ENCODE measurements around the gene SYNE3. TPM values are rescaled to one million over a fixed set of nuclear protein-coding genes. Genes with fewer than 3 reads are reported as not detected.

The SYNE3 gene, protein sequence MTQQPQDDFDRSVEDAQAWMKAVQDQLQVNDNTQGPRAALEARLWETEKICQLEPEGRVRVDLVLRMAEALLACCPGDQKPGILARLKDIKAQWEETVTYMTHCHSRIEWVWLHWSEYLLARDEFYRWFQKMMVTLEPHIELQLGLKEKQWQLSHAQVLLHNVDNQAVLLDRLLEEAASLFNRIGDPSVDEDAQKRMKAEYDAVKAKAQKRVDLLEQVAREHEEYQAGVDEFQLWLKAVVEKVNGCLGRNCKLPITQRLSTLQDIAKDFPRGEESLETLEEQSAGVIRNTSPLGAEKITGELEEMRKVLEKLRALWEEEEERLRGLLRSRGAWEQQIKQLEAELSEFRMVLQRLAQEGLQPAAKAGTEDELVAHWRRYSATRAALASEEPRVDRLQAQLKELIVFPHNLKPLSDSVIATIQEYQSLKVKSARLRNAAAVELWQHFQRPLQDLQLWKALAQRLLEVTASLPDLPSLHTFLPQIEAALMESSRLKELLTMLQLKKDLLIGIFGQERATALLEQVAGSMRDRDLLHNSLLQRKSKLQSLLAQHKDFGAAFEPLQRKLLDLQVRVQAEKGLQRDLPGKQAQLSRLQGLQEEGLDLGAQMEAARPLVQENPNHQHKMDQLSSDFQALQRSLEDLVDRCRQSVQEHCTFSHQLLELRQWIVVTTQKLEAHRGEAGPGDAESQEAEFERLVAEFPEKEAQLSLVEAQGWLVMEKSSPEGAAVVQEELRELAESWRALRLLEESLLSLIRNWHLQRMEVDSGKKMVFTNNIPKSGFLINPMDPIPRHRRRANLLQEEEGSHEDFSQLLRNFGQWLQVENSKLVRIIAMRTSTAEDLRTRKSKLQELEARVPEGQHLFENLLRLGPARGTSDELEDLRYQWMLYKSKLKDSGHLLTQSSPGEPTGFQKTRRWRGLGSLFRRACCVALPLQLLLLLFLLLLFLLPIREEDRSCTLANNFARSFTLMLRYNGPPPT
- 72.5 and 76.2 TPM in 2 replicates for total RNA-seq

DNA sequence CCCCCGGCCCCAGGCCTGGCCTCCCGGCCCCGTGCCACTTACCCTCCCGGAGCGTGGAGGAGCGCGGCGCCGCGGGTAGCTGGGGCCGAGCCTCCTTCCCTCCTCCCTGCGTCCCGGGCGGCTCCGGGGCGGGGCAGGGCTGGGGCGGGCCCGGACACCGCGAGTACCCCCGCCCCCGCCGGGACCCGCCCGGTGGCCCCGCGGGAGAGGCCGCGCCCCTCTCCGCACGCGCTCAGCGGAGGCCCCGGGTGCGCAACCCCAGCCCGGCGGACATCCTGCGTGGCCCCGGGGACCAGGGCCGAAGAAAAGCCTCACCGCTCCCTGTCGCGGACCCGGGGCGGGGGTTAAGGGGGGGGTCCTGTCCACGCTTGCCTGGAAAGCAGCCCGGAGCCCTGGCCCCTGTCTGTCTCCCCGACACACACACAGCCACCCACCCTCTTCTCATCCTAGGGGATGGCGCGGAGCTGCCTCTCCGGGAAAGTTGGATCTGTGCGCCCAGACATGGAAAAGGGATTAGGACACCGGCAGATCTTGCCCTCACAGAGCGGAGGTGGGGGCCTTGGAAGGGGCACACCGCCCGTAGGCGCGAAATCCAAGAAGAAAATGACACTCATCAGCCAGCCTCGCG lies at the start of gene SYNE3:
SYNE3 (minus strand) TSS at position 97 of the 628 bp plus-strand sequence. CDS start 40,829 bp downstream, outside the sequence.
- intact Hi-C loops (cut with micrococcal nuclease) = loop anchor here (1.0 to 5.0 kb wide), 7 partner anchors 11 to 986 kb away; partner anchors contain the start of genes ATG2B, GSKIP and PAPOLA

DNA sequence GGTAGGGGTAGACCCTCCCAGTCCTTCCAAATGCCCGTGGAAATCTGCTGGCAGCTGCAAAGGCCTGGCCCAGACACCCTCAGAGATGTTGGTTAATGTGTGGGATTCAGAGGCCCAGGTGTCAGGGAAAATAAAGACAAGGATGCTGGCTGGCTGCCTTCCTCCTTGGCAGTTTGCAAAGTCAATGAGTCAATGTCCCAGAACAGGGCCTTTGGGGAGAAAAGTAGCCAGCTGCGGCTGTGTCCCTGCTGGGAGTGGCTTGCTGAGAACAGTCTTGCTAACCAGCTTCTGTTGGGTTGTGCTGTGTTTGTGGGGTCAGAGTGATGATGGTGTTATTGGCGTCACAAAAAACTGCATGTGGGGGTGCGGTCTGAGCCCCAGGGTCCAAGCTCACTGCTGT lies 47.6 kb upstream of the SYNE3 start:
- intact Hi-C loops (cut with micrococcal nuclease) = no loop called here

DNA sequence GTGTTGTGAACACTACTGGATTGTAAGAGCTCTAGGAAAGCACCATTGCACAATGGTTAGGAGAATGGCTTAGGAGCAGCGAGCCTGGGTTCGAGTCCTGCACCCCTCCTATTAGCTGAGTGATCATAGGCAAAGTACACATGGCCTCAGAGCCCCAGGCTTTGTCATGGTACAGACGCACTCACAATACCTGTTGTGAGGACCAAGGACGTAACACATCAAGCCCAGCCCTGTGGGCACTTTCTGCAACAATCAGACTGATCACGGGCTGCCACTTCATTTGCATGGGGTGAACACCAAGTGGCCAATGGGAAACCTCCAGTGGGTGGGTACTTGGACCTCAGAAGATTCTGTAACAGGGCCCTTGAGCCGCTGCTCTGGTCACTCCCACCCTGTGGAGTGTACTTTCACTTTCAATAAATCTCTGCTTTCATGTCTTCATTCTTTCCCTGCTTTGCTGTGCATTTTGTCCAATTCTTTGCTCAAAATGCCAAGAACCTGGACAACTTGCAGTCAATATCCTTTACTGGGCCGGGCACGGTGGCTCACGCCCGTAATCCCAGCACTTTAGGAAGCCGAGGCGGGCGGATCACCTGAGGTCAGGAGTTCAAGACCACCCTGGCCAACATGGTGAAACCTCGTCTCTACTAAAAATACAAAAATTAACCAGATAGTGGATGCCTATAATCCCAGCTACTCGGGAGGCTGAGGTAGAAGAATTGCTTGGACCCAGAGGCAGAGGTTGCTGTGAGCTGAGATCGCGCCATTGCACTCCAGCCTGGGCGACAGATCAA lies 46.6 kb upstream of the SYNE3 start:
- intact Hi-C loops (cut with micrococcal nuclease) = no loop called here

DNA sequence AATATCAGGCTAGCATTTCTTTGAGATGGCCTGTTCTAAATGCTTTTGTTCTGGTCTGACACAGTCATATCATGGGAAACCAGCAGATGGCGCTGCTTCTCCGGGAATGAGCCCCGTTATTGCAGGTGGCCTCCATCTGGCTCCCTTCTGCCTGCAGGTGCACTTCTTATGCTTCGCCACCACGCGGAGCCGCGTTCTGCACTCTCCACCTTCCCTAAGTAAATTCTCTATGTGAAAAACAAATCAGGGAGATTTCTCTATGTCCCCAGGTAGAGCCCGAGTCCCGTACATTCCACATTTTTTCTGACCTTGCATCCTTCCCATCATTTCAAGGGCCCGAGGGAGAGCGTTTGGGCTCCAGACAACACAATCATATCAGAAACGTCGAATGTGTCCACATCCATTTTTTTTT lies 44.6 kb upstream of the SYNE3 start:
- intact Hi-C loops (cut with micrococcal nuclease) = loop anchor here (1.0 to 2.0 kb wide), 5 partner anchors 26 to 863 kb away; partner anchors contain the start of gene GLRX5

DNA sequence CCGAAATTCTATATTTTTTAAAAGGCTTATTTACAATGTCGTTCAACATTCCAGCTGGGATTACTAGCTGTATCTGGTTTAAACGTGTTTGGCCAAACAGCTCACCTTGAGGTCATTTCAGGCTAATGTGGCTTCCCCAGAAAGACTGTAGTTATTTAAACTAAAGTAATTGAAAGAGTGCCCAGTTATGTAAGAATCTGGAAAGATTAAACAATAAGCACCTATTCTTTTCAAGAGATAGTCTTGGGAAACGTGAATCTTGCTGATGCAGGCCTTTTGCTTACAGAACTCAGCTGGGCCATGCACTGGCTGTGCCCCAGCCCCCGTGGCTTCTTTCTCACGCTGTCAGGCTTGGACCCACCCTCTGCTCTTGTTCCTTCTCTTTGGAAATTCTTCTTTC lies 42.8 kb upstream of the SYNE3 start:
- intact Hi-C loops (cut with micrococcal nuclease) = no loop called here

DNA sequence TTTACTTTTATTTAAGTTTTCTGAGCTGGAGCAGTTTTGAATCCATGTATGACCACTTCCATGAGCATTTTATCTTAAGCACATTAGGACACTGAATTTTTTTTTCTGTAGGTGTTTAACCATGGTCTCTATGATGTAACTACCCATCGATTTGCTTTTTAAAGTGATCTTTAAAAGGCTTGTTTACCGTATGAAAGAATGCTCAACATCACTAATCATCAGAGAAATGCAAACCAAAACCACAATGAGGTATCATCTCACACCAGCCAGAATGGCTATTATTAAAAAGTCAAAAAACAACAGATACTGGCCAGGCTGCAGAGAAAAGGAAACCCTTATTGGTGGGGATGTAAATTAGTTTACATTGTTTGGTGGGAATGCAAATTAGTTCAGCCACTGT lies 41.4 kb upstream of the SYNE3 start:
- intact Hi-C loops (cut with micrococcal nuclease) = no loop called here

DNA sequence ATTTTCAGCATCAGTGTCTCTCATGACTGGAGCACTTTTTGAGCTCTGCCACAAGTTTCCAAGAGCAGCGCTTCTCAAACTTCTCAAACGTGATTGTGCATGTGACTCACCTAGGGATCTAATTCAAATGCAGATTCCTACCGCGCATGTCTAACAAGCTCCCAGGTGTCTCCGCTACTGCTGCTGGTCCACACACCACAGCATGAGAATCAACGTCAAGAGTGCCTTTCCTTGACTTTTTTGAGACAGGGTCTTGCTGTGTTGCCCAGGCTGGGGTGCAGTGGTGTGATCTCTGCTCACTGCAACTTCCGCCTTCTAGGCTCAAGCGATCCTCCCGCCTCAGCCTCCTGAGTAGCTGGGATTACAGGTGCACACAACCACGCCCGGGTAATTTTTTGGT lies 40.8 kb upstream of the SYNE3 start:
- intact Hi-C loops (cut with micrococcal nuclease) = no loop called here

DNA sequence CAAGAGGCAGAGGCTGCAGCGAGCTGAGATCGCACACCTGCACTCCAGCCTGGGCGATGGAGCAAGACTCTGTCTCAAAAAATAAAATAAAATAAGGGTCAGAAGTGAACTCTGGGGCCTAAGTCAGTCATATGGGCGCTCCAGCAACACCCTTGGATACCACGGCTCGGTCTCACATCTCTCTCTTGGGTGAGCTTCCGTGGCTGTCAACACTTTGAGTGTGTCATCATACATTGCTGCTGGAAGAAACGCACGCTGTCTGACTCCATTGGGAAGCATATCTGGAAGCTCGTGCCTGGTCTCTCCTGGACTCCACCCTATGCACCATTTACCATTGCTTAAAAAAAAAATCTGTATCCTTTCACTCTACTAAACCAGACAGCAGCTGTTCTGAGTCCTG lies 38.6 kb upstream of the SYNE3 start:
- intact Hi-C loops (cut with micrococcal nuclease) = loop anchor here (2.0 kb wide), 1 partner anchor 432 kb away; no protein-coding TSS in a partner anchor

DNA sequence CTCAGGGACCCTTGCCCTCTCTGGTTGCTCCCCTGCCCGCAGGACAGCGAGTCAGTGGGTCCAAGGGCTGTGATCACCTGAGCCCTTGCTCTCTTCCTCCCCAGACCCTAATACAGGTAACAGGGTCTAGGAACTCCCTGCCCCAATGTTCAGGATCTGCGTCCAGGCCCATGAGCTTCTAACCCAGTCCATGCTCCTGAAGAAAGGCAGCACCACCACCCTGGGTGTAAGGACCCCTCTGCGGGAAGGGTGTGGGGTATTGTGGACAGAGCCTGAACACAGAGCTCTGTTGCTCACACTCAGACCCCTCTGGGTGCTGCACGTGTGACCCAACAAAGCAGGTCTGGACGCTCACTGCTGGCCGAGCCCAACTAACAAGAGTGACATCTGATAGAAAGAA lies 36.7 kb upstream of the SYNE3 start:
- intact Hi-C loops (cut with micrococcal nuclease) = no loop called here

DNA sequence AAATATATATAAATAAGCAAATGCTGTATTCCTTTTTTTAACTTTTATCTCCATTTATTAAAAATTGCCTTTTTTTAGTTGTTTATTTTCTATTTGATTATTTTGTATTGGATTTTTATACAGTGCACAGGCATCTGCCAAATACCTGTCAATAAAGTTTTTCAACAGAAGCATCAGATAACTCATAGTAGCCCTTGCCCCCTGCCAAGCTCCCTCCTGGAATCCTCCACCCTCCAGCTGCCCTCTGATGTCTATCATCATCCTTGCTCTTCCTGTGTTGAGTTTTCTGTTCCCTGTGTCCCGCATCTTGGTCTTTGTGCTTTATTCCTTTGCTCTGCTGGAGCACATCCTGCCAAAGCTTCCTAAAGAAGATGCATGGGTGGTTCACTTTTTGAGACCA lies 35.0 kb upstream of the SYNE3 start:
- intact Hi-C loops (cut with micrococcal nuclease) = no loop called here

DNA sequence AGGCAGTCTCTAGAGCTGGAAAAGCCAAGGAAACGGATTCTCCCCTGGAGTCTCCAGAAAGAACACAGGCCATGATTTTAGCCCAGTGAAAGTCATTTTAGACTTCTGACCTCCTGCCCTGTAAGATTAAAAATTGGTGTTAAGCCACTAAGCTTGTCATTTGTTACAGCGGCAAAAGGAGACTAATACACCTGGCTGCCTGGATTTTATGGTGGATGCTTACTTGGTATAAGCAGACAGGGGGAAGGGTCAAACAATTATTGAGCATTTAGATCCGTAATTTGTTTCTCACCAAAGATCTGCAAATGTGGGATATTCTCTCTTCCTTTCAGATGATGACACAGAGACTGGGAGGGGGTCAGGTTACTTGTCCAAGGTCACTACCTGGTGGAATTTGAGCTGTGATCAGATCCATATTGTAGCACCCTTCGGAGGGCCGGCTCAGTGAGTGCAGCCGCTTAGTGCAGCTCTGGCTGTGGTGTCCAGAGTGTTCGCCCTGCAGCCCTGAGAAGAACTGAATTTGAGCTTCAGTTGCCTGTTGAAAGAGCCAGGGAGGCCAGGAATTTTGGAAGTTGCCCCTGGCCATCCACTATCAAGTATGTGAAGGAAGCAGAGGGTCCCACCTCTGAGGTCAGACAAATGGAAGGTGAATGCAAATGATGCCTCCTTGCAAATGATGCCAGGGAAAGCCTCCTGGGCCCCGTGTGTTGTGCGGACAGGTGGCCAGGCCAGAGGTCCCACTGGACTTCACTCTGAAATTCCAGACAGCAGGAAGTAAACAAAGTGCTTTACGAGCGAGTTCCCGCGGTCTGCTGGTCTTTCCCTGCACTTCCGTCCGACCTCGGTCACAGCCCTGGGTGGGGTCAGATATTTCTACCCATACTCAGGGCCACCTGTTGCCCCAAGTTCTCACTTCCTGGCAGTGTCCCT lies 33.5 kb upstream of the SYNE3 start:
- intact Hi-C loops (cut with micrococcal nuclease) = no loop called here

DNA sequence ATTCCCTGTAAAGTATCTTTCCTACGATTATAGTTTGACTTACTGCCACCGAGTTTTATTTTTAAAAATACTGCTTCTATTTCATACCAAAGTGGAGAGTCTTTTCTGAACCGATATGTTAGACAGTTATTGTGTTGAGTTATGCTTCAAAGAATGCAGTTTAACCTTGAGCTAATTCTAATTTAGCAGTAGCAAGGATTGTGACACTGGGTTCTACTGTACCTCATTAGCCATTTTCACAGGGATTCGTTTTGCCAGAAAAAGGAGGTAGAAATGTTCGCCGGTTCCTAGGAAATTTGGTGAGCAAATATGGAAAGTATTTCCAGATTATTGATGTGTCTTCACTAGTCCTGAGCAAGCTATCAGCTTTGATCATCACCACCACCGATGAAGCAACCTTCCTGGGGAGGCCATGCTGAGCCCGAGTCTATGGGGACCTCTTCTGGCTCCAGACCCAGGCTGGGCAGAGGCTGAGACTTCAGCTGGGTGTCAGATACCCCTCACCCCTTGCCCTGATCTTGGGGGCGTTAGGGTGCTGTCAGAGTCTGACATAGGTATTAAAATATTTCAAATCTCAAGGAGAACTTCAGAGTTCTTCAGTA lies 32.0 kb upstream of the SYNE3 start:
- intact Hi-C loops (cut with micrococcal nuclease) = no loop called here

DNA sequence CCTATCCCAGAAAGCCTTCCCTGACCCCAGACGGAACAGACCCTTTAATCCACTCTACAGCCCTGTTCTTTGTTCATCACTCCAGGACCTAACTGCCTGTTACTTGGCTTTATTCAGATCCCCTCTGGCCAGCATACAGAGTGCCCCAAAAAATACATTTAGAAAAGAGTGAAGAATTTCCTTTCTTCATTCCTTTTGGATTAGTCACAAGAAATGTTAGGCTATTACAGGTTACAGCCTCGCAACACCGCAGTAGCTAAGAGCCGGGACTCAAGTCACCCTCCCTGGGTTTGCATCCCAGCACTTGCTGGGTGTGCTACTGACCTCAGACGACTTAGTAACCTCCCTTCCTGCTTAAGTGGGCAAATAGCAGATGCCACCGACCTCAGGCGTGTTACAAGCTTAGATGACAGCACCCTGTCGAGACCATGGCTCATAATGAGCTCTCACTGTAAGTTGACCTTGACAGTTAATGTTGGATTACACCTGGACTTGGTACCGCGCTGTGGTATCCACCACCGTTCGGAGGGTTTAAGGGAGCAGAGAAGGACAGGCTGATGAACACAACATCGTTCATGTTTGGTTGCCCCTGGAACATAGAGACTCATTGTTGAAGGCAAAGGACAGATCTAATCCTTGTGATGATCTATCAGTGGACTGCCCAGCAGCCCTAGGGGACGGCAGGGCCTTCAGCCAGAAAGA lies 31.3 kb upstream of the SYNE3 start:
- intact Hi-C loops (cut with micrococcal nuclease) = no loop called here

DNA sequence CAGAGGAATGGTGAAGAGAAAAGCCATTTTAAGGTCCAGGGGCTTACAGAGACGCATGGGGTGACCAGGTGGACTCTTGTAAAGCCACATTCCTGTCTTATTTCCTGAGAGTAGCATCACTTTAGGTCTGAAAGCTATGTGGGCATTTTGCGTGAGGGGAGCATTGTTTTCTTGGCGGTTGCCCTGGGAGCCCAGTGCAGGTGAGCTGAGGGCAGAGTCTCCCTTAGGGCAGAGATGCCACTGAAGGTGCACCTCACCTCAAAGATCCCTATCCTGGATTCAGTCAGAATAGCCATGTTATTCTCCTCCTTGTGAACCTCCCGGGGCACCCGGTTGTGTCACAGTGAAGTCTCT lies 30.8 kb upstream of the SYNE3 start:
- intact Hi-C loops (cut with micrococcal nuclease) = no loop called here

DNA sequence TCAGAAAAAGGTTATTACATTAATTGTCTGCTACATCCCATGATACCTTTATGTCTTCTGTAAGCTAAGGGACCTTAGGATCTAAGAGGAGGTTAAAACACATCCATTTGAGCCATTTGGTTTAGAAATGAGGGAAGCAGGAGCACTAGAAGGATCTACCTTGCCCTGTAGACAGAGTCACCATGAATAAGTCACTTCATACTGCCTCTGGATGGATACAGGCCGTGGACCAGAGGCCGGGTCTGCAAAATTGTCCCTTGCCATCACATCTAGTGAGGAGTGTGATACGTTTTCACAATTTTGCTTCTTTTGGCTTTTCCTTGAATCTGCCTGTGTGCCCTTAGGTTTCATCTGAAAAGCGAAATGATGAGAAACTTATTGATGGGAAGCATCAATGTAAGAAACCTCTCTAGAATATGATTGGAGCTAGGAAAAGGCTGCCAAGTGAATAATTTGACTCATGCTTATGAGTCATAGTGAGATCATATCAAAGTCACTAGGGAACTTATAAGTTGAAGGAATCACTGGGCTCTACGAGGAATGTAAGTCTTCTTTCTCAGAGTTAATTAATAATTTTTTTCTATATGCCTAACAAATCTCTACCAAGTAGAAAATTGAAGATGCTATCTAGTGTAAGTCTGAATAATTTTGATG lies 29.2 kb upstream of the SYNE3 start:
- intact Hi-C loops (cut with micrococcal nuclease) = no loop called here

DNA sequence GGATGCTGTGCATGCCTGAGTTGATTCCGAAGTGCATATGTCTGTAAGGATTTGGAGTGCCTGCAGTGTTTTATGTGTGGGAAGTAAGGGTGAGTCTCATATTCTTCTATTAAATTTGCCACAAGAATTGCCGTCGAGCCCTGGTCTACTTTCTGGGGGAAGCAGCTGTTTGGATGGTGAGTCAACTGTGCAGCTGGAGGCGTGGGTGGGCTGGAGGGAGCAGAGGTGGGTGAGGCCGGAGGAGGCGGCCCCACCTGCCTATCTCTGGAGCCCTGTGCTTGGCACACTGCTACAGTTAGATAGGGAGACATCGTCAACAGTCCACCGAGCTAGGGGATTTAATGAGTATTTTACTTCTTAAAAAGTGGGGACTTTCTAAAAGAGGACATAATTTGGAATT lies 28.1 kb upstream of the SYNE3 start:
- intact Hi-C loops (cut with micrococcal nuclease) = no loop called here

DNA sequence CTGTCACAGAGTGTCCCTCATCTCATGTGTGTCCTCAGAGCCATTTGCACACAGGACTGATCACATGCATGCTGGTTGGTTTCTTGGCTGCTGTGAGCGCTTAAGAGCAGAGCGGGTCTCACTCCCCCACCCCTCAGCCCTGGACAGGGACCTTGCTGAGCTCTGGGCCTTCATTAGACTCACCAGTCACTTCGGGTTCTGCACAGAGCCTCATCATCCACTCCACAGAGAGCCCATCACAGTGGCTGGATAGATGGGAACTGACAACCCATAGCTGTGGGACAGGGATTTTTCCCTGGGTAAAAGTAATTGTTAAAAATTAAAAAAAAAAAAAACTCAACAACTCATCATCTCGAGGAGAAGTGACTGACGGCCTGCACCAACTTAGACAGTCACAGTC lies 26.6 kb upstream of the SYNE3 start:
- intact Hi-C loops (cut with micrococcal nuclease) = no loop called here

Data from T-helper 1 cell treated with Interleukin-12 subunit alpha and Interleukin-12 subunit beta and Interleukin-4 antibody, amounts not matched to agents 30 ng/mL and 1 ng/mL, for 36 hours (primary cell).